ENCODE results near the gene CUBN. TPM values are rescaled to one million over a fixed set of nuclear protein-coding genes. Genes with fewer than 3 reads are reported as not detected.

CUBN gene
- total RNA-seq, 4 donors from 2014 or later, result 0.54 to 1.8 (median 1.3) TPM

DNA sequence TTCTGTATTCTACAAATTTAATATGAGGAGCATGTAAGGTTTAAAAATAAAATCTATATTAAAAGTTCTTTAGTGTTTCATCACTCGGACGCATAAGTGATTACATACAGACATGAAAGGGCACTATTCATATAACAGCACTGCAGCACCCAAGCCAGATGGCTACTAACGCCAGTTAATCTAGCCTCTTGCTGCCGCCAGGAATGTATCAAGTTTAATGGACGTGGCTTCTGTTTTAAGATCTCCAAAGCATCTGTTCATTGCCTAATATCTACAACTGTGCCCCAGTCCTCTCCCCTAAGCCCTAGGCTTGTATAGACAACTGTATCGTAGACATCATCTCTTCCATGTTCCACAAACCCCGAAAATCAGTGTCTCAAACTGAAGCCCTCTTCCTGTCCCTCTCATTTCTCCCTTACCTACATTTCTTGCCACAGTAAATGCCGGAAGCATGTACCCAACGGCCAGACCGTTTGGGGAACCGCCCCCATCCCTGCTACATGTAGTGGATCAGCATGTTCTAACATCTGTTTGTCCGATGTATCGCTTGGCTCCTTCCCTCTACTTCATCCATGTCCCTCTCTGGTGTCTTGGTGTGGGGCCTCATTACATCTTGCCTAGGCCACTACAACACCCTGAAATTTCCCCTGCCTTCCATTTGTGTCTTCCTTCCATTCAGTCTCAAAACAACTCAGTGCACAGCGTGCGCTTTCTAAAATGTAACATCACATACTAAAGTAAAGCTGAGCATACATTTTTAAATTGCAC is 164.9 kb downstream of the CUBN start:
- no peak overlapping the region for H3K4me3 ChIP-seq (ENCODE audit: low read depth, poor library complexity, severe bottlenecking)
- no peak for TF ChIP-seq POLR2A (IDR thresholded peaks at IDR 0.05)
- TF ChIP-seq, protein P1, sequence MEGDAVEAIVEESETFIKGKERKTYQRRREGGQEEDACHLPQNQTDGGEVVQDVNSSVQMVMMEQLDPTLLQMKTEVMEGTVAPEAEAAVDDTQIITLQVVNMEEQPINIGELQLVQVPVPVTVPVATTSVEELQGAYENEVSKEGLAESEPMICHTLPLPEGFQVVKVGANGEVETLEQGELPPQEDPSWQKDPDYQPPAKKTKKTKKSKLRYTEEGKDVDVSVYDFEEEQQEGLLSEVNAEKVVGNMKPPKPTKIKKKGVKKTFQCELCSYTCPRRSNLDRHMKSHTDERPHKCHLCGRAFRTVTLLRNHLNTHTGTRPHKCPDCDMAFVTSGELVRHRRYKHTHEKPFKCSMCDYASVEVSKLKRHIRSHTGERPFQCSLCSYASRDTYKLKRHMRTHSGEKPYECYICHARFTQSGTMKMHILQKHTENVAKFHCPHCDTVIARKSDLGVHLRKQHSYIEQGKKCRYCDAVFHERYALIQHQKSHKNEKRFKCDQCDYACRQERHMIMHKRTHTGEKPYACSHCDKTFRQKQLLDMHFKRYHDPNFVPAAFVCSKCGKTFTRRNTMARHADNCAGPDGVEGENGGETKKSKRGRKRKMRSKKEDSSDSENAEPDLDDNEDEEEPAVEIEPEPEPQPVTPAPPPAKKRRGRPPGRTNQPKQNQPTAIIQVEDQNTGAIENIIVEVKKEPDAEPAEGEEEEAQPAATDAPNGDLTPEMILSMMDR (IDR thresholded peaks at IDR 0.05), result no peak
- DNase-seq (ENCODE audit: low spot score in 2 of 2), result no peak
- 70 to 71% methylated on average over 15 of the region's 15 CpGs for WGBS, 2 donors
- intact Hi-C loops (cut with DNase I; ENCODE audit: low total_unique reads), result no loop called here

DNA sequence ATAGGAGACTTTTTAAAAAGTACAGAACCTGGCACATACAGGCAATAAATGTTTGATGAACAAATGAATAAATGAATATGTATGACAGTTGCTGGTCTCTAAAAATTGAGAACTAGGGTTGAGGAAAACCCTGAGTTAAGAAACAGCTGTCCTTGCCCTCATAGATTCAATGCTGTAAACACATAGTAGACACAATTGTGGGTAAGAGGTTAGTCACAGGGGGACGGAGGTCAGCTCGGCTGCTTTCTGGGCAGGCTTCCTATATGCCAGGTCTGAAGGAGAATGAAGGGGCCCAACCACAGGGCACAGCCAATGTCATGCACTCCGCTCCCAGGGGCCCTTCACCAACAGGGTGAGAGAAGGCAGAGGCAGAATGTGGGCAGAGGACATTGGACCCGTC is 169.1 kb downstream of the CUBN start:
- 97 to 99% methylated on average over 4 of the region's 4 CpGs for WGBS, 2 donors
- intact Hi-C loops (cut with DNase I; ENCODE audit: low total_unique reads), result no loop called here
- no peak for DNase-seq (ENCODE audit: low spot score in 2 of 2)
- H3K4me3 ChIP-seq (ENCODE audit: low read depth, poor library complexity, severe bottlenecking), result no peak overlapping the region
- TF ChIP-seq POLR2A (IDR thresholded peaks at IDR 0.05), result no peak

DNA sequence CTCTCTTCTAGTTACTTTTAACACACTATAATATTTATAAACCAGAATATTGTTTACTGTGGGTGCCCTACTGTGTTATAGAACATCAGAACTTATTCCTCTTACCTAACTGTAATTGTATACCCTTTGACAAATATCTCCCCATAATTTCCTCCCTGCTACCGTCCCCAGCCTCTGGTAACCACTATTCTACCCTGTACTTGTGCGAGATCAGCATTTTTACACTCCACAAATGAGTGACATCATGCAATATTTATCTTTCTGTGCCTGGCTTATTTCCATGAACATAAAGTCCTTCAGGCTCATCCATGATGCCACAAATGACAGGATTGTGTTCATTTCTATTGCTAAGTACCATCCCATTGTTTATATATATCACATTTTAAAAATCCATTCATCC is 172.6 kb downstream of the CUBN start:
- 63 to 77% methylated on average over 2 of the region's 2 CpGs for WGBS, 2 donors
- H3K4me3 ChIP-seq (ENCODE audit: low read depth, poor library complexity, severe bottlenecking), result no peak overlapping the region
- TF ChIP-seq, protein P1 (IDR thresholded peaks at IDR 0.05), result no peak
- no peak for TF ChIP-seq POLR2A (IDR thresholded peaks at IDR 0.05)
- DNase-seq (ENCODE audit: low spot score in 2 of 2), result no peak
- intact Hi-C loops (cut with DNase I; ENCODE audit: low total_unique reads), result no loop called here

DNA sequence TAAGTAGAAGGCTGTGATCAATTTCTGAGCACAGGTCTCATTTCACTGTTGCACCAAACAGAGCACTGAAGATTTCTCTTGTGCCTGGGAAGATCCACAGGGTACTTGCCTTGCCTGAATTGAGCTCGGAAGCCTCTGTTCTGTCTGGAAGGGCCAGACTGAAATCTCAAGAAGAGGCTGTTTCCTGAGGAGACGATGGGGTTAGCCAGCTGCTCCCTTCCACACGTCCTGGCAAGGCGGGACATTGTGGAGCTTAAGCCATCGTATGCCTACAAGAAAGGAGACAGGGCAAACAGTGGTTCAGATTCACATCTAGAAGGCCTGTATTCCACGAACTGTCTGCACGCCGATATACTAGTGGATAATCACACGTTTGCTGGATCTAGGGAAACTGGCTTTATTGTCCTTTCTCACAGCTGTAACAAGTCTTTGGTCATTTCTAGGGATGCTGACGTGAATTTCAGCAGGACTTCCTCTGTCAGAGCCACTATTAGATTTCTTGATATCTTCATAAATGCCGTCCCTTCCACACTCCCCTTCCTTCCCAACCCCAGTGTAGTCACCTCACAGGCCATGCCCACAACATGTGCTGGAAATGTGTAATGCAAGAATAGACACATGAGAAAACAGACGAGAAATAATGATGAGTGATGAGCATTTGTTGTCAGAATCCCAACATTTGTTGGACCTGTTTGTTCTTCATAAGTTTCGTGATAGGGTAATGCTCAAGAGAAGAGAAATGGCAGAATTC is 175.2 kb downstream of the CUBN start:
- intact Hi-C loops (cut with DNase I; ENCODE audit: low total_unique reads), result no loop called here
- H3K4me3 ChIP-seq (ENCODE audit: low read depth, poor library complexity, severe bottlenecking), result no peak overlapping the region
- WGBS, 2 donors, result 82 to 87% methylated on average over 13 of the region's 13 CpGs
- no peak for DNase-seq (ENCODE audit: low spot score in 2 of 2)
- TF ChIP-seq, protein P1 (IDR thresholded peaks at IDR 0.05), result no peak
- TF ChIP-seq POLR2A (IDR thresholded peaks at IDR 0.05), result no peak

DNA sequence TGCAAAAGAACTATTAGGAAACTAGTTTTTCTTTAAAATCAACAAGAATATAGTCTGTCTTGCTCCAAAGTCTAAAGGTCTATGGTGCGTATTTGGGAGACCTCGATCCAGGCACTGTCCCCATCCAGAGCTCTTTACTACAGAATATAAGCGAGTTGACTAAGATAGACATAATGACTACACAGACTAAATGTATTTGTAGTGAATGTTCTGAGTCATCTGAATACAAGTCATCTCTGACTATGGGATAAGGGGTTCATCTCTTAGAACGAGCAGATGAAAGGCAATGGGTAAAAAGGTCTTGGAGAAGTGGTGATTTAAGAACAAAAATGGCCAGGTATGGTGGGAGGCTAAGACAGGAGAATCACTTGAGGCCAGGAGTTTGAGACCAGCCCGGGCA is 176.3 kb downstream of the CUBN start:
- TF ChIP-seq, protein P1 (IDR thresholded peaks at IDR 0.05), result no peak
- TF ChIP-seq POLR2A (IDR thresholded peaks at IDR 0.05), result no peak
- intact Hi-C loops (cut with DNase I; ENCODE audit: low total_unique reads), result no loop called here
- DNase-seq (ENCODE audit: low spot score in 2 of 2), result no peak
- no peak overlapping the region for H3K4me3 ChIP-seq (ENCODE audit: low read depth, poor library complexity, severe bottlenecking)
- WGBS, 2 donors, result 94 to 97% methylated on average over 5 of the region's 5 CpGs

DNA sequence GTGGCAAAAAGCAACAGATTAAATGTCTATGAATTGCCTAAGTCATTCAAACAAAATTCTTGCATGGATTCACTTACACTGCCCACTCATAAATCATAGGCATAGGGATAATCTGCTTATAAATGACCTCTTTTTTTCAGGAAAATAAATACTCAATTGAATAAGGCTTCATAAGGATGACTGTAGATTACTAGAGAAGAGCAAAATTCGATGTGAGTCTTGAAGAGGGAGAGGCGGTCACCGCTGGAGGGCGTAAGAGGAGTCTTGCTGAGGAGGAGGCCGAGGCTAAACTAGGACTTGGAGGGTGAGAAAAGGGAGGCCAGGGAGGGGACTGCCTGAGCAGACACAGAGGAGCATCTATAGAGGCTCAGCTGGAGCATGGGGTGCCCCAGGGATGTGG is 177.0 kb downstream of the CUBN start:
- H3K4me3 ChIP-seq (ENCODE audit: low read depth, poor library complexity, severe bottlenecking), result no peak overlapping the region
- no peak for TF ChIP-seq POLR2A (IDR thresholded peaks at IDR 0.05)
- TF ChIP-seq, protein P1 (IDR thresholded peaks at IDR 0.05), result no peak
- DNase-seq (ENCODE audit: low spot score in 2 of 2), result no peak
- 77 to 80% methylated on average over 5 of the region's 5 CpGs for WGBS, 2 donors
- intact Hi-C loops (cut with DNase I; ENCODE audit: low total_unique reads), result no loop called here
